Large intestine (tissue), 12 donors: ENCODE results near the gene ZIC1. TPM values are rescaled to one million over a fixed set of nuclear protein-coding genes. Genes with fewer than 3 reads are reported as not detected.

Source experiments
- DNase-seq, 2 donors: peaks; one replicate each; pipeline versions ENCODE4 v3.0.0 to v3.0.0-alpha.2; 2013
- H3K27ac ChIP-seq: one replicate; pipeline ENCODE4 v1.5.1; 2013; ENCODE audit warnings: low read length
- H3K27me3 ChIP-seq: 2 replicates; pipeline ENCODE4 v1.6.1; 2013; ENCODE audit warnings: low read length; ENCODE audit not compliant: control insufficient read depth, insufficient read depth
- H3K36me3 ChIP-seq: 2 replicates; pipeline ENCODE4 v1.6.1; 2013; ENCODE audit warnings: low read length; ENCODE audit not compliant: control insufficient read depth, insufficient read depth
- H3K4me1 ChIP-seq: one replicate; pipeline ENCODE4 v1.6.1; 2013; ENCODE audit warnings: low read length; ENCODE audit not compliant: control insufficient read depth, insufficient read depth
- H3K4me3 ChIP-seq: one replicate; pipeline ENCODE4 v1.5.1; 2013; ENCODE audit warnings: low read length
- H3K9me3 ChIP-seq: one replicate; pipeline ENCODE4 v1.6.1; 2013; ENCODE audit warnings: mild to moderate bottlenecking, low read depth, low read length, moderate library complexity; ENCODE audit not compliant: control insufficient read depth
- WGBS: methylation state at CpG from one replicate; pipeline ENCODE4 v1.1.5; 2013; ENCODE audit warnings: low lambda C conversion rate; ENCODE audit not compliant: insufficient coverage; 5-methylcytosine and 5-hydroxymethylcytosine counted together
- long read RNA-seq, 11 donors: transcript quantifications; one replicate each; lab custom pipeline, GENCODE V29; 2026
- polyA plus RNA-seq: library from polyadenylated mRNA; unstranded; fragments of 120-200 nt; gene quantifications from one replicate; pipeline ENCODE4 v1.2.1, GENCODE V29; 2013

Gene ZIC1
- polyA plus RNA-seq = 0.01 TPM
- long read RNA-seq, donor 1 = 0 reads
- long read RNA-seq, donor 2 = 0 reads
- long read RNA-seq, donor 3 = 0 reads
- long read RNA-seq, donor 4 = 0 reads
- long read RNA-seq, donor 5 = 0 reads
- long read RNA-seq, donor 6 = 0 reads
- long read RNA-seq, donor 7 = 0 reads
- long read RNA-seq, donor 8 = 0 reads
- long read RNA-seq, donor 9 = 0 reads
- long read RNA-seq, donor 10 = 0 reads
- long read RNA-seq, donor 11 = 0 reads

DNA sequence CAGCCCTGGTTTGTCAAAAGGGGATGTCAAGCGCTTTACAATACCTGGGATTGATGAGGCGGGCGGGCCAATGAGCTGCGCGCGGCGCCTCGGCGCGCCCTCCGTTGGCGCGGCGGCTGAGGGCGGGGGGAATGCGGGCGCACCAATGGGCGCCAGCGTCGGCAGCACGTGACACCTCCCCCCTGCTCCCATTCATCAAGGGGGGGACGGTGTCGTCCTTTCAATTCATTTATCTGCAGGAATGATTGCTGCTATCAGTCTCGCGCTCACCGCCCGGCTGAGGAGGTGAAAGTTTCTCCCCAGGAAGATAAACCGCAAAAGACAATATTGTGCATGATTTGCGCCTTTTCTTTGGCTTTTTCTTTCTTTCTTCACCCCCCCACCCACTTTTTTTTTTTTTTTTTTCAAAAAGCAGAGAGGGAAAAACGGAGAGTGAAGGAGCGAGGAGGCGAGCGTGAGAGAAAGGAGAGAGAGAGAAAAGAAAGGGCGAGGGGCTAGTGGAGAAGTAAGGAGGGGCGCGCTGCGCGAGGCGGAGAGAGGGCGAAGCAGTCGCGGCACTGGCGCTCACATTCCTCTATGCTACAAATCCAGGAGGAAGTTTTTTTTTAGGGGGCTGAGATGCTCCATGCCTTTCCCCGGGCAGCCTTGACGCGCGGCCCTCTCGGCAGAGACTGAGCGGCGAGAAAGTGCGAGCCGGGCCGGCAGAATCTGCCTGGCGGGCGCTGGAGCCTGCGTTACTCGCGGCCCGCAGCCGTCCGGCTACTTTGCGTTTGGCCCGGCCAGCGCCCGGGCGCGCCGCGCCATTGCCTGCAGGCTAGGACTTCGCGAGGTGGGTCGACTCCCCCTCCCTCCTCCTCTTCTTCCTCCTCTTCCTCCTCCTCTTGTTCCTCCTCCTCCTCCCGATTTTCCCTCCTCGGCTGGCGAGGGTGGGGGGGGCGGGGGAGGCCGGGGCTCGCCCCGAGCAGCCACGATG, at the start of gene ZIC1:
Gene ZIC1, plus strand, starts transcription at position 223 of the 973 bp plus-strand sequence. Its CDS starts 748 bp downstream, at position 971.
- no CpG with 5 or more reads among the region's 80 CpGs for WGBS
- Histone ChIP-seq H3K27me3 (peaks cover 100% of the 10 kb centered on the region), H3K4me3 (no peak within 1 kb of the TSS), H3K4me1 (peaks cover 7% of the 10 kb centered on the region), H3K27ac (no peak within 1 kb of the TSS), H3K9me3 (peaks cover 25% of the 10 kb centered on the region), H3K36me3 (no peaks in the 10 kb centered on the region)
- no peak for DNase-seq

DNA sequence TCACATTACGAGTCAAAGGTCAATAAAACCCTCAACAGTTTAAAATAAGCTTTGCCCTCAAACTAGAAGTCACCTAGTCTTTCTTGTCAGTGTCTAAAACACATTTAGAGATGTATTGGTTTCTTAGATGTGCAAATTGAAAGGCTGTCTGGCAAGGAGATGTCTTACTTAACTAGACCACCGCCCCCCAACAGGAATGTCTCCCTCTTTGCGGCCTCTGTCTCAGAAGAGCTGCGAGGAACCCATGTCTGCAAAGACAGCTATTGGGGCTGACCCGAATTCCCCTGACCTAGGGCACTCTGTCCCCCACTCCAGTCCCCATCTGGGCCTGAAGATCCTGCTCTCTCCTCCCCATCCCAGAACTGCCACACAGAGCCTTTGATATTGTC, 49.1 kb upstream of the ZIC1 start:
- Histone ChIP-seq H3K9me3 (no peaks in the 10 kb centered on the region), H3K27me3 (peaks cover 90% of the 10 kb centered on the region), H3K4me3 (no peak overlapping the region), H3K36me3 (no peaks in the 10 kb centered on the region), H3K4me1 (no peaks in the 10 kb centered on the region), H3K27ac (no peak overlapping the region)
- WGBS = 20% methylated on average over 1 of the region's 5 CpGs
- DNase-seq = no peak

DNA sequence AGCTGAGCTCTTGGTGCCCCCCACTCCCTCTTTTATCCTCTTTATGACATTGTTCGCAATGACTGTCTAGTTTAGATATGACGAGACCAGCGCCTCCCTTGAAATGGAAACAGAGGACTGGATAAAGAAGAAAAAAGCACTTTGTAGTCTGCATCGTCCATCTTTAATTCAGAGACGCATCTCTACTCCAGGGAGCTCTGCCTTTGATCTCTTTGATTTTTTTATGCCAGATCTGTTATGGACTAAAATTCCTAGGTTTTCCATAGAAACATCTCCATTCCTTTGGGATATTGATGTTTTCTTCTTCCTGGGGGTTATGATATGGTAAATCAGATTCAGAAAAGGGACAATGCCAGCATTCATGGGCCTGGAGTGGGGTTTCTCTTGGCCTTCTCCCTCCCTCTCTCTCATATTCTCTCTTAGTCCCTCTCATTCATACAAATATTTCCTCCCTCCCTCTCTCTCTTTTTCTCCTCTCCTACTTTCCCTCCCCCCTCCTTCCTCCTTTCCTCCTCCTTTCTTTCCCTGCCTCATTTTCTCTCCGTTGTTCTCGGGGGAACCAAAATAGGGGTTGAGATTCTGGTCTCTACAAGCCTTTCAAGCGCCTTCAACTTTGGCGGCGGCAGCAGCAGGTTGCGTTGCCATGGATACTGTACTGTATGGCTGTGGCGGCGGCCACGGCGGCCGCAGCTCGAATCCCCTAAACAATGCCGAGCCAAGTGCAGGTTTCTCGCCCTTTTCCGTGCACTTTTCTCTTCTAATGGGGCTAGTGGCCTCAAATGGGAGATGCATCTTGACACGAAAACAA, 48.3 kb upstream of the ZIC1 start:
- H3K27me3 ChIP-seq = peaks cover 90% of the 10 kb centered on the region
- no CpG with 5 or more reads among the region's 21 CpGs for WGBS

DNA sequence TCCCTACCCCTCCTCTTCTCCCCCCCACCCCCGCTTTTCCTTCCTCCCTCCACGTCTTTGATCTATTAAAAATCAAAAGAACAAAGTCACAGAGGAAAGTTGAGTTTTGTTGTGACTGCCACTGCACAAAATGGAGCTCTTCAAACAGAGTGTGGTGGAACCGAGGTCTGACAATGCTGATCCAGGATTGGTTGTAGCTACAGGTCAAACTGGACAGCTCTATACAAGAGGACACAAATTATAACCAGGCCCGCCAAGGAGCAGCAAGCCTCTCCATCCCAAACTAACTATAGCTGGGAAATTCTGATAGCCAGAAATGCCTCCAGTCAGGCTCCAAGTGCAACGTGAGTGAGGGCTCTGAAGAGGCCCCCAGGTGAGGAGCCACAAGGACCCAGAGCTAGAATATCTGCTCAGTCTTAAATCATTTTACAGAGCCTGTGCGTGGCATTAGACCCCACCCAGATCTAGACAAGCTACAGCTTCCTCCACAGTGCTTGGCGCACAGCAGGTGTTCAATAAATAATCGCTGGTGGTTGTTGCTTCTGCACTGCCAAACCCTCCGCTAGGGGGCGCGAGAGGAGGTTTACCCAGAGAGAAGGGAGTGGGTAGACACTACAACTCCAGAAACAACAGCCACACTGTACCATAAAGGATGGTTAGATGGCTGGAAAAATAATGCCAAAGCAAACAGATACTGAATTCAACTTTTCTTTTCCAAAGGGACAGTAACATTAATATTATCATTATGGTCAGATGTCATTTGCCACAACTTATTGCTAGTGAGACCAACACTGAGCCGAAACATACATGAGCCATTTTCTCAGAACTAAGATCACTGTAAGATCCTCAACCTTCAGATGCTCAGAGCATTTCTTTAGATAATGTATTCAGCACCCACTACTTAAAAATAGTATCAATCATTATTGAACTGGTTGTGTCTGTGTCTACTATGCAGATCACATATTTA, 47.4 kb upstream of the ZIC1 start:
- peaks cover 82% of the 10 kb centered on the region for H3K27me3 ChIP-seq
- DNase-seq = no peak
- no CpG with 5 or more reads among the region's 12 CpGs for WGBS
- H3K4me3 ChIP-seq = no peak overlapping the region
- H3K4me1 ChIP-seq = no peaks in the 10 kb centered on the region
- no peaks in the 10 kb centered on the region for H3K36me3 ChIP-seq
- H3K9me3 ChIP-seq = no peaks in the 10 kb centered on the region
- H3K27ac ChIP-seq = no peak overlapping the region

More for the DNA sequence above, 48.3 kb upstream of the ZIC1 start:
- Histone ChIP-seq H3K36me3 (no peaks in the 10 kb centered on the region), H3K4me1 (no peaks in the 10 kb centered on the region), H3K27ac (no peak overlapping the region), H3K4me3 (no peak overlapping the region), H3K9me3 (no peaks in the 10 kb centered on the region)
- no peak for DNase-seq

DNA sequence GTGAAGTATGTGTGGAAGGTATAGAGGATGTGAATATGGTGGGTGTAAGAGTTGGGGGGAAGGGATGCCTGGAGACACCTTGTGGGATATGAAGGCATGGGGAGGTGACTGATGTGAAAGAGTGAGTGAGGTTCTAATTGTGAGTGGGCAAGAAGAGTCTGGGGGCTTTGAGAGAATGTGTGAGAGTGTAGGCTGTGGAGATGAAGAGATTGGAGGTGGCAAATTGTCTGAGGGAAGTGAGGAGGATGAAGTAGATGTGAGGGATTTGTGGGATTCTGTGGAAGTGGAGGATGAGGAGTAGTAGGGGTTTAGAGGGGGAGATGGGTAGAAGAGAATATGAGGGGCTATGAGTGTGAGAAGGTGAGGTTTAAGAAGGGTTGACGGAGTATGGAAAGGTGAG, 44.4 kb upstream of the ZIC1 start:
- peaks cover 2% of the 10 kb centered on the region for H3K9me3 ChIP-seq
- peaks cover 77% of the 10 kb centered on the region for H3K27me3 ChIP-seq
- WGBS = 20% methylated on average over 1 of the region's 1 CpG

DNA sequence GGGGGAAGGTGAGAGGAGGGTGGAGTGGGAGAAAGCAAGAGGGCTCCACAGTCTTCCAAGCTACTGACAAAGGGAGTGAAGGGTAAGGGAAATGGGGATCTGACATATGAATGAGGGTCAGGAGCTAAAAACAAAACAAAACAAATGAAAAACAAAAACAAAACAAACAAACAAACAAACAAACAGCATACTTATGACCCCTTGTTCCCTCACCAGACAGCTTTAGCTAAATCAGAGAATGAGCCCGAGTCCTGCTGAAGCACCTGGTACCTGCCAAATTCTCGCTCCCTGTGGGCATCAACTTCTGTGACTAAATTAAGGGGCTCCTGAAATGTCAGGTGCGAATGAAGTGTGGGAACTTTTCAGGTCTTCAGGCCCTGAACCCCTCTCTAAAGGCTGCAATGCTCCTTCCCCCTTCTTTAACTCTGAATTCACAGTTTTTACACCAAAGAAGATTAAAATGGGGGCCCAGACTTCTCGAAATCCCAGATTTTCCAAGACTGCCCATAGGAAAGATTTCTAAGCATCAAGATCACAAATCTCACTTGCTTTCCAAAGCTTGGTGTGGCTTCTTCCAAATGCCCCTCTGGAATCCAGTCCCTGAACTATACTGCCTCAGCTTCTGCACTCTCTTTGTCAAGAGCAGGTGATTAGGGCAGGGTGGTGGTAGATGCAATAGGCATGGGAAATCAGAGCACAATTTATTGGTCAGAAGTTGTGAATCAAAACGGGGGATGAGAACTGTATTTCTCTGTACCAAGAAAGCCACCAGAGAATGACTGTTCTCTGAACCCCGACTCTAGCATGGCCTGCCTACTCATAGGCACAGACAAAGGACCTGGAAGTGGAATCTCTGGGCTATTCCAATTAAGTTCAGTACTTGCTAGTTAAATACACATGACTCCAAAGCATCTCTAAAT, 43.7 kb upstream of the ZIC1 start:
- H3K27me3 ChIP-seq = peaks cover 77% of the 10 kb centered on the region
- no peak overlapping the region for H3K4me3 ChIP-seq
- WGBS = 80% methylated on average over 1 of the region's 6 CpGs
- H3K27ac ChIP-seq = no peak overlapping the region
- H3K9me3 ChIP-seq = peaks cover 2% of the 10 kb centered on the region
- H3K36me3 ChIP-seq = no peaks in the 10 kb centered on the region
- no peak for DNase-seq
- H3K4me1 ChIP-seq = no peaks in the 10 kb centered on the region

More for the DNA sequence above, 44.4 kb upstream of the ZIC1 start:
- H3K4me3 ChIP-seq = no peak overlapping the region
- no peak for DNase-seq
- no peaks in the 10 kb centered on the region for H3K36me3 ChIP-seq
- H3K4me1 ChIP-seq = no peaks in the 10 kb centered on the region
- H3K27ac ChIP-seq = no peak overlapping the region

DNA sequence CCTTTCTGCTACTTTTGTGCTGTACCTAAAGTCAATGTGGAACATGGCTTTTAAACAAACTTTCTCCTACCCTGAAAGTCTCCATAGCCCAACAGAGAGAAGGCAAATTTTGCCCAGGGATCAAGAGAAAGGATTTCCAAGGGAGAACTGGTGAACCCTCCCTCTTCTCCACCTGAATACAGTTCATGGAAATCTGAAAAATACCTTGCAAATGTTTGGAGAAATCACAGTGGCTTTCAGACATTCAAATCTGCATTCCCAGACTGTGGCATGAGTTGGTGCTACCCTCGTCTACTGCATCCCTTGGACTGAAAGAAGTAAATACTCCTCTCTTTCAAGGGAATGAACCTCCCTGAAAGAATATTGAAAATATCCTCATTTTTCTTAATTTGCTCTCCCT, 41.5 kb upstream of the ZIC1 start:
- no peak overlapping the region for H3K4me3 ChIP-seq
- no peak for DNase-seq
- no peaks in the 10 kb centered on the region for H3K4me1 ChIP-seq
- H3K27me3 ChIP-seq = peaks cover 82% of the 10 kb centered on the region
- WGBS = no CpG with 5 or more reads among the region's 1 CpG
- H3K36me3 ChIP-seq = no peaks in the 10 kb centered on the region
- no peak overlapping the region for H3K27ac ChIP-seq
- H3K9me3 ChIP-seq = peaks cover 2% of the 10 kb centered on the region

DNA sequence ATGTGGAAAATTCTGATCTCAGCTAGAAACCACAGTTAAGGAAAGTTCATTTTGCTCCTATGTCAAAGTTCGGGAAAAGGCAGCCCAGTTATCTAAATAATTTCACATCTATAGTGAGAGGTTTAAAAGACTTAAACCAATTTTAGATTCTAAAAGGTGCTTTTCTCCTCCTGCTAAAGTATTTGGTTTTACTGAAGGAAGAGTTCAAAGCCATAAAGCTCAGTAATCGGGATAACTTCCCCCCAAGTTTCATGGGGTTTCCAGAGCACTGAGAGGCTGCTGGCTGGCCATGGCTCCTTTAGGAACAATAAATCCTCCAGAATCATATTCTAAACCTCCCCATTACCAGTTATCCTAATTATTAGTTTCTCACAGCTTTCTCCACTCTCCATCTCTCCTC, 41.0 kb upstream of the ZIC1 start:
- Histone ChIP-seq H3K27me3 (peaks cover 85% of the 10 kb centered on the region), H3K27ac (no peak overlapping the region), H3K9me3 (peaks cover 2% of the 10 kb centered on the region), H3K36me3 (no peaks in the 10 kb centered on the region), H3K4me1 (no peaks in the 10 kb centered on the region), H3K4me3 (no peak overlapping the region)
- 0% methylated on average over 1 of the region's 2 CpGs for WGBS
- no peak for DNase-seq
